GM19397 (cell line): ENCODE data around the gene KCNMA1.
A peak's percentile ranks its signal among the peaks of the same experiment; 100 is the strongest.

Experiments
- ATAC-seq: cut with Tn5 transposase; IDR thresholded peaks from one replicate; pipeline ENCODE4 v1.9.1; 2021; ENCODE audit warnings: mild to moderate bottlenecking, moderate library complexity; ENCODE audit not compliant: unreplicated experiment

Gene KCNMA1

DNA sequence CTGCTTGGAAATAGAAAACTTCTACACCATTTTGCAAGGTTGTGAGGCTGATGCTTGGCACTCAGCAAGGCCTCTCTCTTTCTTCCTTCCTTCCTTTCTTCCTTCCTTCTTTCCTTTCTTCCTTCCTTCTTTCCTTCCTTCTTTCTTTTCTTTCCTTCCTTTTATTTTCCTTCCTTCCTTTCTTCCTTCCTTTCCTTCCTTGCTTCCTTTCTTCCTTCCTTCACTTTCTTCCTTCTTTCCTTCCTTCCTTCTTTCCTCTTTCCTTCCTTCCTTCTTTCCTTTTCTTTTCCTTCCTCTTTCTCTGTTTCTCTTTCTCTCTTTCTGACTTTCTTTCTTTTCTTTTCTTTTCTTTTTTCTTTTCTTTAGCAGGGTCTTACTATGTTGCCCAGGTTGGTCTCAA is 460.4 kb downstream of the KCNMA1 start:
- ATAC-seq = no peak

- no peak for ATAC-seq
Observed at GRCh38 chr10:77176232-77176631, 461.4 kb downstream of the KCNMA1 start.

DNA sequence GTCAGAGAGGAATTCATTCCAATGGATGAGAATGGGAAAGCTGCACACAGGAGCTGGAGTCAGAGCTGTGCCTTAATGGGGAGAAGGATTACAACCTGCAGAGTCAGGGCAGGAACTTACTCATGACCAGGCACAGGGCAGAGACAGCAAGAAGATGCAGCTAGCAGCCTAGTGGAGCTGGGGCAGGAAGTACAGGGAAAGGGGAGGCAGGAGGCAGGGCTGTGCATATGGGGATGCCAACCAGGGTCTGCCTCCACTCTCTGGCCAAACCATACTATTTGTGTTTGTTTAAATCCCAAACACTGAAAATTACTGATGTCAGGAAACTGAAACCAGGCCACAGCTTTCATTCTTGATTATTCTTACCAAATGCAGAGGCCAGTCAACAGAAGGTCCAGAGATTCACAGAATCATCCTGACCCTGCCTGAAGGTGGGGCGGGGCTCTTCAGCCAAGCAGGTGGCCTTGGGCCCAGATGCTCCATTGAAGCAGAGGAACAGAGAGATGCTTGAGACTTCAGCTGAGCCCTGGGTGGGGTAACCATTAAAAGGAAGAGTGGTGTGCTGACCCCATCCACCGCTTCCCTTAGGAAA is 461.9 kb downstream of the KCNMA1 start:
- no peak for ATAC-seq

GRCh38 chr10:77173615-77174461 is 463.8 kb downstream of the KCNMA1 start:
- no peak for ATAC-seq

GRCh38 chr10:77172086-77172485 is 465.5 kb downstream of the KCNMA1 start:
- no peak for ATAC-seq

GRCh38 chr10:77168861-77169260 is 468.7 kb downstream of the KCNMA1 start:
- no peak for ATAC-seq

DNA sequence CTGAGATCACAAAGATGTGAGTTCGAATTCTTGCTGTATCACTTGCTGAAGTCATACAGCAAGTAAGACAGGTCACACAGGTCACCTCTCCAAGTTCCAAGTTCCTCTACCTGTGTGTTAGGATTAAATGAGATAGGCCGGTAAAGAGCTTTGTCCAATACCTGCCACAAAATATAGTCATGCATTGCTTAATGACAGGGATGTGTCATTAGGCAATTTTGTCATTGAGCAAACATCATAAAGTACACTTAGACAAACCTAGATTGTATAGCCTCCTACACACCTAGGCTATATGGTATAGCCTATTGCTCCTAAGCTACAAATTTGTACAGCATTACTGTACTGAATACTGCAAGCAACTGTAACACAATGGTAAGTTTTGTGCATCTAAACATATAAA is 469.4 kb downstream of the KCNMA1 start:
- ATAC-seq = no peak

GRCh38 chr10:77165445-77166208 is 472.0 kb downstream of the KCNMA1 start:
- peak; percentile 82 for ATAC-seq

DNA sequence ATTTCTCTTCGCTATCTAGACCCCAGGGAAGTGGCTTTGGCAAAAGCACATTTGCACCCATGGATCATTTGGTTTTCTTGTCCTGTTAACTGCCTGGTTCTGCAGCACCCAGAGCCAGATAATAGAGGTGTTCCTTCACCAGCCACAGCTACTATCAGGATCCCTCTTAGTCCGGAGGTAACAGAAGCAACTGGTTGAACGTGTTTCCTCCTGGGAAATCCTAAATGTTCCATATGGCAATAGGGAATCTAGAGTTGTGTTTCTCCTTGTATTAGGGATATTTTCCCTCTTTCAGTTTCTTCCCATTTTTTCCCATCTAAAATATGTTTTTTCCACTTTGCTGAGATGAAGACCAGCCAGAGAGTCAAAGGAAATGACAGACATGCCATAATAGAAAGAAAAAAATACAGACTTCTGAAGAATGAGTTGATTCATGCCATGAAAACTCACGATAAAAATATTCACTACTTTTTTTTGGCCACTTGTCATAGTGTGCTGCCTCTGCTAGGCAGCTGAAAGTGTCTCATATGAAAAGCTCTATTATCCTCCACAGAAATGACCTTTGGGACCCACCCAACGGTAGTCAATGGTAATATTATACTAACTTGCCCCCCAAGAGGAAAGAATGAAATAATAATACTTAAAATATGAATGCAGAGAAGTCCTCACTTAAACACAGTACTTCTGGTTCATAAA is 472.8 kb downstream of the KCNMA1 start:
- no peak for ATAC-seq

DNA sequence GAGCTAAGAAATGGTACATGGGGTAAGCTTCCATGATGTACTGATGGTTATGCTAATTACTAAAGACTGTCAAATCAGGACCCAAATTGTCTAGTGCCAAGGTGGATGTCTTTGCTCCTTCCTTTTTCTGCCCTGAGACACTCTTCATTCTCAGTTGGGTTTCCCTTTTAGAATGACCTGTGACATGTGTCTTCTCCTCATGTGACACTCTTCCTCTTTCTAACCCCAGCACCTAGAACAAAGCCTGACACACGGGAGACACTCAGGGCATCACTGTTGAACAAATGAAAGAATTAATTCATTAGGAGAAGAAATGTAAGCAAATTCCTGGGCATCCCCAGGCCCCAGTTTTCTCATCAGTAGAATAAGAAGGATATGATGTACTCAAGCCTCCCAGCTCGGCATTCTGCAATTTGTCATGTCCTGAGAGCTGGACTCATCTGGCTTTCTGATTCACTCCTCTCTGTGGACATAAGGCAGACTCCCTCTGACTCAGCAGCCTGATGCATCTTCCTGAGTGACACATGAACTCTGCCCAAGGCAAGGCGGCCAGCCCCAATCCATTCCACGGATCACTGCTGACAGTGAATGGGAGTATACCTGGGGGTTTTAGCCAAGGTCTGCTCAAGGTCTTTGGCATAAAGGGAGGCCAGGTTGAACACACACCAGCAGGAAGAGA is 473.8 kb downstream of the KCNMA1 start:
- ATAC-seq = no peak

DNA sequence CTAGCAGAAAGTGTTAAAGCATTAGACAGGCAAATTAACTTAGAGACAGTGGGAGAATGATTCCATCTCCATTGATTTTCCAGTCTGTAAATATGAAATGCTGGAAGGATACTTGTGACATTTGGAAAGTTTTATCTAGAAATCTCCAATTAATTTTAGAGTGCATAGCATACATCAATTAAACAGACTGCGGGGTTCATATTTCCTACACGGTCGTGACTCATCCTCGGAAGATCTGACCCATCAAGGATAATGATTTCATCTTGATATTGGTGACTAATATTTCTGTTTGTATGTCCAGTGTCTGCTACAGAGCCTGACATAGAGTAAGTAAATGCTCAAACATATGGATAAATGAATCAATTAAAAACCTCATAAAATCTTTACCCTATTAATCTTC is 474.9 kb downstream of the KCNMA1 start:
- ATAC-seq = no peak

GRCh38 chr10:77160679-77161078 is 476.9 kb downstream of the KCNMA1 start:
- no peak for ATAC-seq

- no peak for ATAC-seq
Observed at GRCh38 chr10:77159538-77160110, 478.0 kb downstream of the KCNMA1 start.

DNA sequence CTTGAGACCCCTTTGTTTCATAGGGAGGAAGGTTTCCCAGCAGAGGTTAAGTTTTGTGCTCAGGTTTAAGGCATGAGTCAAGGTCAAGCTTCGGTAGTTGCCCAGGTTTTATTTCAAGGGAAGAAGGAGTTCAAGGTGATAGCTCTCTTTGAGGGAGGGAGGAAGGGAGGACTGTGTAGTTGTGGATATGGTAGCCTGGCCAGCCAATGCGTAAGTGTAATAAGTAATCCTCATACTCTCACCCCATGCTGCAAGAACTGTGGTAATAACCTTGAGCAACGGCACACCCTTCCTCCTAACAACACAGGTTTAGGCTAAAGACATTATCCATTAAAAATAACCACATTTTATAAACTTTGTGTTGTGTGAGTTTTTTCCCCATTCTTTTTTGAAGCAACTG is 478.9 kb downstream of the KCNMA1 start:
- no peak for ATAC-seq

GRCh38 chr10:77157248-77158019 is 480.2 kb downstream of the KCNMA1 start:
- no peak for ATAC-seq

GRCh38 chr10:77156406-77156879 is 481.2 kb downstream of the KCNMA1 start:
- no peak for ATAC-seq

- ATAC-seq = no peak
Observed at GRCh38 chr10:77152256-77152655, 485.4 kb downstream of the KCNMA1 start.

DNA sequence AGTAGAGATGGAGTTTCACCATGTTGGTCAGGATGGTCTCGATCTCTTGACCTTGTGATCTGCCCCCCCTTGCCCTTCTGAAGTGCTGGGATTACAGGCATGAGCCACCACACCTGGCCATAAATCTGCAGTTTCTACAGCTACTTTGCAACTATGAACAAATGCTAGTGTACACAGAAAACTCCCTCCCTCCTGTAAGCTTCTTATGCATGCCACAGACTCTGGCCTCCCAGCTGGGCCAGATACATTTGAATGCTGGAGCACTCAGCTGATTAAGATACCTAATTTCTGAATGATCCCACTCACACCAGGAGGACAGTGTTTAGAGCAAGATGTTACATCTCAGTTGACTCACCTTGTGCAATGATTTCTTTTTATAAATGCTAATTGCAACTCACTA is 486.2 kb downstream of the KCNMA1 start:
- ATAC-seq = no peak

DNA sequence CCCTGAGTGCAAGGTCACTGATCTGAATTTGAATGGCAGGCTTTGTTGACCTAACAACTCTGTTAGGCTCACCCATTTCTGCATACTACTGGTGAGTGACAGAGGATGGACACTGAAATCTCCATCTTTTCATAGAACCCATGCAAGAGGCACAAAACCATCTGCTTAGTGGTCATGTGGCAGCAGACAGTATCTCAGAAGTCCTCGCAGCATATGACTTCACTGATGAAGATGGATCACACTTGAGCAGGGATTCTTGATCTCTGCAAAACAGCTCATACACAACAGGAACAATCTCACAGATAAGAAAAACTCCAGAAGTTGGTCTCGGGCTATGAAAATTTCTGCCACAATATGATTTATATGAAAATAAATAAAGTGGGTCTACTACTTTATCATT is 487.9 kb downstream of the KCNMA1 start:
- ATAC-seq = no peak
